CD4-positive, alpha-beta T cell treated with Interleukin-12 subunit alpha and Interleukin-12 subunit beta, for 1 hour (primary cell): ENCODE results near the gene NTF4.

Source experiments
- DNase-seq: peaks from one replicate; pipeline ENCODE4 v3.0.0-alpha.2; 2020

NTF4 gene

GRCh38 chr19:49064768-49065611, at the start of gene NTF4:
Gene NTF4, minus strand, starts transcription at chr19:49064818. Its CDS starts 2,821 bp downstream, at chr19:49061997.
- DNase-seq, result no peak

GRCh38 chr19:49113762-49114629, 49.4 kb upstream of the NTF4 start, which contains the start of gene LIN7B:
Gene LIN7B, plus strand, starts transcription at chr19:49114370. Its CDS starts 35 bp downstream, at chr19:49114405.
- peak; percentile 84 for DNase-seq

GRCh38 chr19:49111218-49111998, 46.8 kb upstream of the NTF4 start:
- no peak for DNase-seq

- no peak for DNase-seq
Observed at GRCh38 chr19:49110567-49110966, 45.9 kb upstream of the NTF4 start.

- no peak for DNase-seq
Observed at GRCh38 chr19:49109569-49110233, 45.1 kb upstream of the NTF4 start.

GRCh38 chr19:49109051-49109450, 44.4 kb upstream of the NTF4 start:
- no peak for DNase-seq

GRCh38 chr19:49107625-49108459, 43.2 kb upstream of the NTF4 start:
- DNase-seq, result no peak

GRCh38 chr19:49106648-49107135, 42.1 kb upstream of the NTF4 start:
- peak; percentile 70 for DNase-seq

GRCh38 chr19:49104229-49104864, 39.7 kb upstream of the NTF4 start:
- no peak for DNase-seq

- no peak for DNase-seq
Observed at GRCh38 chr19:49103331-49104085, 38.9 kb upstream of the NTF4 start.

- DNase-seq, result no peak
Observed at GRCh38 chr19:49102303-49102702, 37.7 kb upstream of the NTF4 start.

- no peak for DNase-seq
Observed at GRCh38 chr19:49101160-49101559, 36.5 kb upstream of the NTF4 start.

- no peak for DNase-seq
Observed at GRCh38 chr19:49098795-49099194, 34.2 kb upstream of the NTF4 start.

- peak; percentile 84 for DNase-seq
Observed at GRCh38 chr19:49097453-49098288, 33.1 kb upstream of the NTF4 start.

GRCh38 chr19:49094505-49095482, 30.2 kb upstream of the NTF4 start:
- DNase-seq, result no peak

- DNase-seq, result no peak
Observed at GRCh38 chr19:49092686-49093085, 28.1 kb upstream of the NTF4 start.

- no peak for DNase-seq
Observed at GRCh38 chr19:49091391-49092038, 26.9 kb upstream of the NTF4 start.
